MV-4-11 (cell line): ENCODE results near the gene KCTD17.

ENCODE experiments used
- DNase-seq: peaks from one replicate; lab custom pipeline; 2025; lab: John Stamatoyannopoulos, UW

Gene KCTD17

GRCh38 chr22:37080438-37080837, 28.9 kb downstream of the KCTD17 start:
- no peak for DNase-seq

GRCh38 chr22:37080838-37081237, 29.3 kb downstream of the KCTD17 start:
- no peak for DNase-seq

GRCh38 chr22:37082251-37082873, 30.8 kb downstream of the KCTD17 start:
- no peak for DNase-seq

- no peak for DNase-seq
These were observed 32.4 kb downstream of the KCTD17 start for GRCh38 chr22:37083914-37084313.

- no peak for DNase-seq
These were observed 32.8 kb downstream of the KCTD17 start for GRCh38 chr22:37084385-37084784.

GRCh38 chr22:37086184-37086583, 34.6 kb downstream of the KCTD17 start:
- DNase-seq = no peak

- DNase-seq = no peak
These were observed 36.6 kb downstream of the KCTD17 start for GRCh38 chr22:37088108-37088605.

GRCh38 chr22:37088750-37089408, 37.3 kb downstream of the KCTD17 start:
- no peak for DNase-seq

GRCh38 chr22:37089434-37089833, 37.9 kb downstream of the KCTD17 start:
- DNase-seq = no peak

- DNase-seq = no peak
These were observed 39.6 kb downstream of the KCTD17 start for GRCh38 chr22:37090920-37091695.

GRCh38 chr22:37091994-37092393, 40.5 kb downstream of the KCTD17 start:
- no peak for DNase-seq

- DNase-seq = no peak
These were observed 41.5 kb downstream of the KCTD17 start for GRCh38 chr22:37092997-37093396.

- DNase-seq = no peak
These were observed 42.7 kb downstream of the KCTD17 start for GRCh38 chr22:37094239-37094638.

GRCh38 chr22:37095113-37095512, 43.6 kb downstream of the KCTD17 start:
- DNase-seq = no peak

GRCh38 chr22:37097346-37097745, 45.8 kb downstream of the KCTD17 start:
- no peak for DNase-seq

GRCh38 chr22:37098976-37099591, 47.5 kb downstream of the KCTD17 start:
- no peak for DNase-seq

- no peak for DNase-seq
These were observed 49.1 kb downstream of the KCTD17 start for GRCh38 chr22:37100589-37101127.

GRCh38 chr22:37101311-37102066, 49.9 kb downstream of the KCTD17 start:
- DNase-seq = no peak

GRCh38 chr22:37103151-37103550, 51.6 kb downstream of the KCTD17 start:
- DNase-seq = no peak

GRCh38 chr22:37103656-37104452, 52.3 kb downstream of the KCTD17 start:
- no peak for DNase-seq

- no peak for DNase-seq
These were observed 53.6 kb downstream of the KCTD17 start for GRCh38 chr22:37105154-37105553.
